Measurements from ENCODE around the gene ARL11.

Gene ARL11

GRCh38 chr13:49624229-49624628 is 4.1 kb upstream of the ARL11 start:
- Histone ChIP-seq H4K20me1 (ENCODE audit: insufficient read depth, low read length) (no peaks in the 10 kb centered on the region), H3K4me2 (ENCODE audit: low read depth, low read length) (no peak overlapping the region), H3K9me3 (replicated peaks; ENCODE audit: insufficient read depth, low read length) (no peaks in the 10 kb centered on the region), H3K9me2 (replicated peaks; ENCODE audit: insufficient read depth, low read length) (no peaks in the 10 kb centered on the region), H3K36me3 (replicated peaks; ENCODE audit: insufficient read depth, low read length) (no peaks in the 10 kb centered on the region), H3F3A (ENCODE audit: insufficient read depth, low read length) (no peaks in the 10 kb centered on the region), H3K27me3 (replicated peaks; ENCODE audit: insufficient read depth, low read length) (no peaks in the 10 kb centered on the region), H3K27ac (ENCODE audit: low read length) (no peak overlapping the region), H3K9ac (ENCODE audit: low read length) (no peak overlapping the region), H3K4me1 (ENCODE audit: low read length) (no peaks in the 10 kb centered on the region), H3K4me3 (ENCODE audit: low read length) (no peak overlapping the region), H3K79me2 (ENCODE audit: low read length) (no peaks in the 10 kb centered on the region), H2AFZ (ENCODE audit: low read length) (no peak overlapping the region)
- TF ChIP-seq EZH2 (optimal IDR thresholded peaks at IDR 0.05; ENCODE audit: low read depth, low read length) (no peak), CTCF (IDR thresholded peaks at IDR 0.05; ENCODE audit: low read length) (no peak), EZH2phosphoT487 (IDR thresholded peaks at IDR 0.05; ENCODE audit: low read length) (no peak)
- no peak for DNase-seq

DNA sequence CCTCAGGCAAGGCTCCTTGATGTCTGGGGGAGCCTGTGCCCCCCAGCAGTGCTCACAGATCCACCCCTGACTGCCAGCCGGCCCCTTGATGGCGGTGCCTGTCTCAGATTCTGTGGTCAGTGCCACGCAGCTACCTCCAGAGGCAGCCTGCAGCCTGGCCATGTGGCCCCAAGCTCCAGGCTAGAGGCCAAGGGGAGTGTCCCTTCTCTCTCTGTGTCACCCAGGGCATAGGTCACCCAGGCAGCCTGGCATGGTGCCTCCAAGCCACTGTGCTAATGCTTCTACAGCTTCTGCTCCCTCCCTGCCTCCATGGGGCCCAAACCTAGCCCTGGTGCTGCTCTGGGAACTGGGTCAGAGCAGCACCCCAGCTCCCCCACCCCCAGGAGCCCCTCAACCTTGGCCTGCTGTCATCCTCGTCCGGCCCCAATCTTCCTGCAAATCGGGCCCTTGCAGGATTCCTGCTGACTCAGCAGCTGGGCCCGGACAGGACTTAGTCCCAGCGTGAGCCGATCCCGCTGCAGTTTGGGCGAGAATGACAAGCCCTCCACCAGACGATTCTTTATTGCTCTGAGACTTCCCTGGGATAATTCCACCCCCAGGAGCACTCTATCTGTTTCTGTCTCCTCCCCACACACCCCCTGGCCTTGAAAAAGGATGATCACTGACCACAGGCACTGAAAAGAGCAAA is 2.8 kb upstream of the ARL11 start:
- H3K9me3 ChIP-seq (replicated peaks; ENCODE audit: insufficient read depth, low read length): no peaks in the 10 kb centered on the region
- H3F3A ChIP-seq (ENCODE audit: insufficient read depth, low read length): no peaks in the 10 kb centered on the region
- no peak for DNase-seq
- no peaks in the 10 kb centered on the region for H3K4me1 ChIP-seq (ENCODE audit: low read length)
- no peaks in the 10 kb centered on the region for H3K27me3 ChIP-seq (replicated peaks; ENCODE audit: insufficient read depth, low read length)
- H3K9ac ChIP-seq (ENCODE audit: low read length): no peak overlapping the region
- H3K4me3 ChIP-seq (ENCODE audit: low read length): no peak overlapping the region
- TF ChIP-seq EZH2 (optimal IDR thresholded peaks at IDR 0.05; ENCODE audit: low read depth, low read length) (no peak), CTCF (IDR thresholded peaks at IDR 0.05; ENCODE audit: low read length) (no peak), EZH2phosphoT487 (IDR thresholded peaks at IDR 0.05; ENCODE audit: low read length) (no peak)
- H3K27ac ChIP-seq (ENCODE audit: low read length): no peak overlapping the region
- no peaks in the 10 kb centered on the region for H4K20me1 ChIP-seq (ENCODE audit: insufficient read depth, low read length)
- no peak overlapping the region for H2AFZ ChIP-seq (ENCODE audit: low read length)
- H3K4me2 ChIP-seq (ENCODE audit: low read depth, low read length): no peak overlapping the region
- no peaks in the 10 kb centered on the region for H3K36me3 ChIP-seq (replicated peaks; ENCODE audit: insufficient read depth, low read length)
- no peaks in the 10 kb centered on the region for H3K79me2 ChIP-seq (ENCODE audit: low read length)
- H3K9me2 ChIP-seq (replicated peaks; ENCODE audit: insufficient read depth, low read length): no peaks in the 10 kb centered on the region

- Histone ChIP-seq H3K9ac (ENCODE audit: low read length) (no peak overlapping the region), H3K9me3 (replicated peaks; ENCODE audit: insufficient read depth, low read length) (no peaks in the 10 kb centered on the region), H3K4me2 (ENCODE audit: low read depth, low read length) (no peak overlapping the region), H3K9me2 (replicated peaks; ENCODE audit: insufficient read depth, low read length) (no peaks in the 10 kb centered on the region), H2AFZ (ENCODE audit: low read length) (no peak overlapping the region), H3K4me3 (ENCODE audit: low read length) (no peak overlapping the region), H4K20me1 (ENCODE audit: insufficient read depth, low read length) (no peaks in the 10 kb centered on the region), H3K36me3 (replicated peaks; ENCODE audit: insufficient read depth, low read length) (no peaks in the 10 kb centered on the region), H3K27me3 (replicated peaks; ENCODE audit: insufficient read depth, low read length) (no peaks in the 10 kb centered on the region), H3K79me2 (ENCODE audit: low read length) (no peaks in the 10 kb centered on the region), H3K27ac (ENCODE audit: low read length) (no peak overlapping the region), H3K4me1 (ENCODE audit: low read length) (no peaks in the 10 kb centered on the region), H3F3A (ENCODE audit: insufficient read depth, low read length) (no peaks in the 10 kb centered on the region)
- TF ChIP-seq CTCF (IDR thresholded peaks at IDR 0.05; ENCODE audit: low read length) (no peak), EZH2phosphoT487 (IDR thresholded peaks at IDR 0.05; ENCODE audit: low read length) (no peak), EZH2 (optimal IDR thresholded peaks at IDR 0.05; ENCODE audit: low read depth, low read length) (no peak)
- DNase-seq: no peak
These were observed 1.1 kb downstream of the ARL11 start for GRCh38 chr13:49629196-49629938.

Data from MM.1S (cell line).